Stimulated activated CD4-positive, alpha-beta T cell treated with anti-CD3 and anti-CD28 coated beads, TNF-alpha, amount 100 ng/mL, for 24 hours (primary cell): ENCODE results near the gene RNF149.
"Not testable (repeated sequence)": the region's sequence is repeated elsewhere in the genome, so short reads cannot be mapped to it uniquely, and the experiment has no call there.

Experiments
- DNase-seq, 3 experiments: peaks; one replicate each; pipeline ENCODE4 v3.0.0-alpha.2; 2020; ENCODE audit warnings: low read depth in 3 of 3

RNF149 gene, protein sequence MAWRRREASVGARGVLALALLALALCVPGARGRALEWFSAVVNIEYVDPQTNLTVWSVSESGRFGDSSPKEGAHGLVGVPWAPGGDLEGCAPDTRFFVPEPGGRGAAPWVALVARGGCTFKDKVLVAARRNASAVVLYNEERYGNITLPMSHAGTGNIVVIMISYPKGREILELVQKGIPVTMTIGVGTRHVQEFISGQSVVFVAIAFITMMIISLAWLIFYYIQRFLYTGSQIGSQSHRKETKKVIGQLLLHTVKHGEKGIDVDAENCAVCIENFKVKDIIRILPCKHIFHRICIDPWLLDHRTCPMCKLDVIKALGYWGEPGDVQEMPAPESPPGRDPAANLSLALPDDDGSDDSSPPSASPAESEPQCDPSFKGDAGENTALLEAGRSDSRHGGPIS

DNA sequence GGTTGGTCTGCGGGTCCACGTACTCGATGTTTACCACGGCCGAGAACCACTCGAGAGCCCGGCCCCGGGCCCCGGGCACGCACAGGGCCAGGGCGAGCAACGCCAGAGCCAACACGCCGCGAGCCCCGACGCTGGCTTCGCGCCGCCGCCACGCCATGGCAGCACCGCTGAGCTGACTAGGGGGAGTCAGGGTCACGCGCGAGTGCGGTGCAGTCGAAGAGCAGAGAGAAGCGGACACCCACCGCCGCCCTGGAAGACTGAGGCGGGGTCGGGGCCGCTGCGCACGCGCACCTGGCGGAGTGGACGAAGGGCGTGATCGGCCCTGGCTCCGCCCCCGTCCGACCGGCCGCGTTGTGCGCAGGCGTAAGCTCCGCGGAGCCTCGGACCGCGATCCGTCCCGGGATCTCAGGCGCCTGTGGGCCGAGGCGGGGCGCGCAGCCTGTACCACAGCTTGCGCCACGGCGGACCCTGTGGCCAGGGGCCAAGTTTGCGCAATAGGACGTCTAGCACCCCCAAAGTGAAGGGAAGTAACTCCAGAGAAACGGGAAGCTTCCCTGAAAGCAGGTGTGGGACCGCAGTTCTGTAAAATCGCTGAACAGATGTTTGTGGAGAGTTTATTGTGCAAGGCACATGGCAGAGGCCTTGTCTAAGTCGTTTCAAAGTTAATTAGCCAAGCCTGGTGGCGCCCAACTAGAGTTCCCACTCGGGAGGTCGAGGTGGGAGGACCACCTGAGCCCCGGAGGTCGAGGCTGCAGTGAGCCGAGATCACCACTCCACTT, at the start of gene RNF149:
Gene RNF149, minus strand, starts transcription at position 270 of the 779 bp plus-strand sequence. Its CDS starts 113 bp downstream, at position 157.
- DNase-seq, result peak; percentile 73 to 86 (median 81)

DNA sequence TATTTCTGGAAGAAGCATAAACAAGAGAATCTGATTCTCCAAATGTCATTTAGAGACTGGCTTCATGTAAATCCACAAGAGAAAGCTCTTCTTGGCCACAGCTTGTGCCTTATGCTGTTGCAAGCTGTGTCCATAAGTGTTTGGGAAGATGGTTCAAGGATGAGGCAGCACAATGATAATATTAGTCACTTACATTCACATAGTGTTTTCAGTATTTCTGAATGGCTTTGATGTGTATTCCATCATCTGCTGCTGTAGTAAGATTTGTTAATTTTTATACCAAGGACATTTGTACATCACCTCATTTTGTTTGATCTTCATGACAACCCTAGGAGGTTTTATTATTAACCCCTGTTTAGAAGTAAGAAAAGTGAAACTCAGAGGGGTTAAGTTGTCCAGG, 48.9 kb upstream of the RNF149 start:
- no peak for DNase-seq

DNA sequence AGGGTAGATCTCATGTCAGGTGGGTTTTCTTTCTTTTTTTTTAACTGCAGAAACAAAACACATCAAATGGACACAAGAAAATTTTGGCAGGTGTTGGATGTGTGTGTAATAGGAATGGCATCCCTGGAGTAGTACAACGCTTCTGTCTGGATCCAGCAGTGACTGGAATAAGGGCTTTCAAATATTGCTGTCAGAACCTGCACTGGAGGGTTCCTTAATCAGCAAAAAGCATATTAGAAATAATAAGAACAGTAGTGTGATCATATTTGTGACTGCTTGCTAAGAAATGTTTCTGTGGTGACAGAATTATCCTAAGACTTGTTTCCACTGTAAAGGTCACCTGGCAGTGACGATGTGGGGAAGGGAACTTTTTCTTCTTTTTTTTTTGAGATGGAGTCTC, 48.0 kb upstream of the RNF149 start:
- DNase-seq, result no peak

DNA sequence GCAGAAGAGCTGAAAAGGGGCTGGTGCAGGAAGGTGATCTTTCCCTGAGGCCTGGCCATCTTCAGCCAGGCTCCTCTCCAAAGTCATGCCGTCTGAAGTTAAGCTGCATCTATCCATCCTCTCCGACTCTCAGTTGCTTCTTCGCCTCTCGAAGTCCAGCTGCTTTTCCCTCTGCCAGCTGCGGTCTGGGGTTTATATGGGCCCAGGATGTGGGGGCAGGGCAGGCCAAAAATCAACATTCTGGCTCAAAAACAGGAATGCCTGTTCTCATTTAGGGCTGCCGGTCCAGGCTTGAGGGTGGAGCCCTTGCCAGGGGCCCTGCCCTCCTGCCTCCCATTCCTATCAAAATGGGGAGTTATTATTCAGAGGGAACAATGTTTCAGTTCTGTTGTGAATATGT, 47.6 kb upstream of the RNF149 start:
- DNase-seq, result no peak

DNA sequence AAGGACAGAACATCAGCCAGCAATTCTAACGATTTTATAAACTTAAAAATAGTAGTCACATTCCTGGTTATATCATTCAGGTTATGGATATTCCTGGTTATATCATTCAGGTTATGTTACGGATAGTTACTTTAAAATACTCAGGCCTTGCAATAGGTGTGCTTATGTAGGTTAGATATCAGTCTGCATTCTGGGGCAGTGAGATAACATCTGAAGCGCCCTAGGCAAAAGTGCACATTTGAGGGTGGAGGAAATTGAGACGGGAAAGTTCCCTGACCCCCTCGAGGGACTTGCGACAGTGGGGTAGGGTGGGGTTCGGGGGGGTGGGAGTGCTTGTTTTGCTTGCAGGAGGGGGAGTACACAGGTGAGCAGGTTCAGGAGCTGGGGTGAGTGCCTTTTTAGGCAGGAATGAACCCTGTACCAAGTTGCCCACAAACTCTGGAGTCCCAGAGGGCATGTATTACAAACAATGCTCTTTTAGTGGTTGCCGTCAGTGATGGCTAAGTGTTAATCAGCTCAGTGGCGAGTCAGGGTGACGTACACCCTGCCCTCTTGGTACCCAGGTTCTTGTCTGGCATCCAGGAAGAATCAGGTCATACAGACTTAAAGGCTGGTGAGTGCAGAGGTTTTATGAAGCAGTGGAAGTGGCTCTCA, 47.0 kb upstream of the RNF149 start:
- DNase-seq, result no peak

DNA sequence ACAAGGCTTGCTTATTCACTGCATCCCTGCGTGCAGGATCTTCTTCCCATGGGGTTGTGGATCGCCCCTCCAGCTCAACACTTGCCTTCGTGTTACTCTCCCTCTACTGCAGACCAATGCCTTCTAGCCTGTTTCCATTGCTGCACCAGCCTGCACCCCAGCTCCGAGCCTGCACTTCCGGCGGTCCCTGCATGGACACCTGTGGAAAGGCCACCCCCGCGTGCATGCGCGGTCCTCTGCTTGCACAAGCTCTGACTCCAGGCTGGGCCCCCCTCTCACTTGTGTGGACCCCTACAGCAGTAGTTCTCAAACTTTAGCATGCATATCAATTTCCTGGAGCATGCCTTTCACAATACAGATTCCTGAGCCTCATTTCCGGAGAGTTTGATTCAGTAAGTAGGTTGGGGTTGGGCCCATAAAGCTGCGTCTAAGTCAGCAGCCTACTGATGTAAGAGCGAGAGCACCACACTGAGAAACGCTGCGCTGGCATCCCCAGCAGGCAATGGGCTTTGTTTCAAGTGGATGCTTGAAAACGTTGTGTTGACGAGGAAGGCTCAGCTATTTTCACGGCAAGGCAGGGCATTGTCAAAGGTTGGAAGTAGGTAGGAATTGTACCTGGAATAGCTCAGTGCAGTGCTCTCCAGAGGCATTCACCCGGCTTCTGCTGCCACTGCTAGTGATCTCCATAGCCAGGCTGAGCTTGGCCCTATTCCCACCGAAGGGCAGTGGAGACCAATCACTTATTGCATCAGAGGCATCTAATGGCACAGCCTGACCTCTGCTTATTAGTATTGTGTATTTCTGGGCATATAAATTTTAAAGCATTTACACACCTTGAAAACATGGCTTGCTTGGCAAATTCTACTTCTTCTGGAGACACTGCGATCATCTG, 46.2 kb upstream of the RNF149 start:
- DNase-seq, result no peak

DNA sequence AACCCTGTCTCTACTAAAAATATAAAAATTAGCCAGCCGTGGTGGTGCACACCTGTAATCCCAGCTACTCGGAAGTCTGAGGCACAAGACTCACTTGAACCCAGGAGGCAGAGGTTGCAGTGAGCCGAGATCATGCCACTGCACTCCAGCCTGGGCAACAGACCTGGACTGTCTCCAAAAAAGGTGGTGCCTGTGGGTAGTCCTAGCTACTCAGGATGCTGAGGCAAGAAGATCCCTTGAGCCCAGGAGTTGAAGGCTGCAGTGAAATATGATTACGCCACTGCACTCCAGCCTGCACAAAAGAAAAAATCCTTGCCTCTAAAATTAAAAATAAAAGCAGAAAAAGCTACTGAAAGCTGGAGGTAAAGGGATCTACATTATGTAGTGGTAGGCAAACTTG, 44.1 kb upstream of the RNF149 start:
- DNase-seq, result not testable (repeated sequence)

DNA sequence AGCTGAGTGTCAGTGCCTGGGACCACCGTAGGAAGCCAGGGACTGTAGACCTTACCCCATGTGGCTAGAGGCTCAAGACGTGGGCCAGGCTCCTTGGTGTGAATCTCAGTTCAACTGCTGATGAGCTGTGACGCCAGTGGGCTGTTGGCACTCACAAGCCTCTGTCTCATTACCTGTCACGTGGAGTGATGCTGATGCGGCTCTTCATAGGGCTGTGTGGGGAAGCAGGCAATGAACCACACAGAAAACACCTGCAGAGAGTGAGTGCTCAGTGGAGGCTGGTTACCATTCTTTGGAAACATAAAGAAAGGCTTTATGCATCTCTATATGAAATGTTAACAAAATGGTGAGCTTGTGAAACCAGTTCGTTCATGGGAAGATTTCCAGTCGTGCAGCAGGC, 42.7 kb upstream of the RNF149 start:
- no peak for DNase-seq

DNA sequence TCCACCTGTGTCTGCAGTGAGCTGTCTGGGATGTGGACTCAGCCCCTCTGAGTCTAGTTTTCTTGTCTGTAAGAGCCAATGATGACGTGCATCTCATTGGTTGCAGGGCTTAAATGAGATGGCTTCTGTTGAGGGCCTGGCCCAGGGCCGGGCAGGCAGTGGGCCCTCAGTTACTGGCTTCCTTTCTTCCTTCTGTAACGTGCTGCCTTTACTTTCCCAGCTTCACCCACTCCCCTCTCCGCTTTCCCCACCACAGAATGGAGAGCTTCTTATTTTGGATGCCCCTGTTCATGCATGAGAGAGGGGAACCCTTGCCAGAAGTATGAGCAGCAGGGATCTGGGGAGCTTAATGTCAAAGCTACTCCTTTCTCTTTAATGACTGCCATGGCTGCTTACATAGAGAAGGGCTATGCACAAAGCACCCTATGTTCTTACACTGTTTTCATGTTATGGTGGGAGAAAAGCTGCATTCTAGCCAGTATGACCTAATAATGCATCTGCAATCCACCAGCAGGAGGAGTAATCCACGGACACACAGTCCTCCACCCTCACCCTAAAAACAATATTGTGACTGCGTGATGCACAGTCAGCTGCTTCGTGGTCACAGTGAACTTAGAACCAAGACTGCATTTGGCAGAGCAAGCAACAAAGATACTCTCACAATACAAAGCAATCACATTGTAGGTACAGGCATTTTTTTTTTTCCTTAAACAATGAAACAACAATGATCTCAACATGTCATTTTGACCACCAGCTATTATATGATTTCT, 41.6 kb upstream of the RNF149 start:
- no peak for DNase-seq

DNA sequence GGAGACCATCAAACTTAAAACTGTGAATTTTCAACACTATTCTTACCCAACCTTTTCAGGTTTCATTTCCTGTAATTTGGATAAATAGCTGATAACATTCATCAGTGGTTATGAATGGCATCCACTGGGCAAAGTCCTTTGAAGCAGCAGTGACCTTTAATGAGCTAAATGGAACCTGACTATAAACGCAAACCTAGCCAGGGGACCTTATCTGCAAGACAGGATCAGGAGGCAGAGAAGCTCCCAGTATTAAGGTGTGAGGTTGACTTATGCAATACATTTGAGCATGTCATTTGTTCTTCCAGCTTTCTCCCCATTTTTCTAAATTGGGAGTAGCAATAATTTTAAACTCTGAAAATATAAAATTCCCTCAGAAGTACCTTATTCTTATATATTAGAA, 40.4 kb upstream of the RNF149 start:
- DNase-seq, result no peak

DNA sequence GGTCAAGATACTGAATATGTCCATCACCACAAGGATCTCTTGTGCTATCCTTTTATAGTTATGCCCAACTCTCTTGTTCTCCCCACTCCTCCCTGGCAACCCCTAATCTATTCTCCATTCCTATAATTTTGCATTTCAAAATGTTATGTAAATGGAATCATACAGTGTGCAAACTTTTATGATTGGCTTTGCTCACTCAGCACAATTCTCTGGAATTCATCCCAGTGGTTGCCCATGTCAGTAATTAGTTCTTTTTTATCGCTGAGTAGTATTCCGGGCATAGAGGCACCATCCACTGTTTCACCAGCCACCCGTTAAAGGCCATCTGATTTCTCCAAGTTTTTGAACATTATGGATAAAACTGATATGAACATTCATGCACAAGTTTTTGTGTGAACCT, 38.4 kb upstream of the RNF149 start:
- no peak for DNase-seq

DNA sequence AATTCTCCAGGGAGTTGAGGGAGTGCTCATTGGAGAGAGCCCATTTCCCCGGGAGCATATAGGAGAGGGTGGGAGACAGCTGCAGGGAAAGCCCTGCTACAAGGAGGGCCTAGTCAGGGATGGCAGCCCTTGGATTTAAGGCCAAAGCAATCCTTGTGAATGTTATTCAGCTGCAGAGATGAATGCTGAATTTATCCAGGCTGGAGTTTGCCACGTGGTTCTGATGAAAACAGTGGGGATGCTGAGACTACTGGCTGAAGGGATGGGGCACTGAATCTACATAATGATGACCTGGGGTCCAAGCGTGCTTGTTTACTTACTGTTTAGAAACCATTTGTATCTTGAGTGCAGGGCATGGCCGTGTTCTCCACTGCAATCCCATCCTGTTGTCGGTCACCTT, 35.6 kb upstream of the RNF149 start:
- no peak for DNase-seq

DNA sequence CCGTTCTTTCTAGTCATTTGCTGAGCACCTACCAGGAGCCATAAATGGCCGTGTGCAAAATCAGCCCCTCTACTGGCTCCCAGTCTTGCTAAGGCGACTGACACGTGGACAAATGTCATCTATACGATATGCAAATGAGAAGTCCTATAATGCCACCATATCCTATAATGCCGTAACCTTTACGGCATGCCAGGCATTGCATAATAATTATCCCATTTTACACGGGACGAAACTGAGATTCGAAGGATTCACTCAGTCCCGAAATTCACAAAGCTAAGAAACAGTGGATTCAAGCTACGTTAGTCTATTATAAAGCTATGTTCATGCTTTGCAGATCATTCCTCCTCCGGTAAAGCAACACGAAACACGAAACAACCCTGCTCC, 34.1 kb upstream of the RNF149 start:
- no peak for DNase-seq

DNA sequence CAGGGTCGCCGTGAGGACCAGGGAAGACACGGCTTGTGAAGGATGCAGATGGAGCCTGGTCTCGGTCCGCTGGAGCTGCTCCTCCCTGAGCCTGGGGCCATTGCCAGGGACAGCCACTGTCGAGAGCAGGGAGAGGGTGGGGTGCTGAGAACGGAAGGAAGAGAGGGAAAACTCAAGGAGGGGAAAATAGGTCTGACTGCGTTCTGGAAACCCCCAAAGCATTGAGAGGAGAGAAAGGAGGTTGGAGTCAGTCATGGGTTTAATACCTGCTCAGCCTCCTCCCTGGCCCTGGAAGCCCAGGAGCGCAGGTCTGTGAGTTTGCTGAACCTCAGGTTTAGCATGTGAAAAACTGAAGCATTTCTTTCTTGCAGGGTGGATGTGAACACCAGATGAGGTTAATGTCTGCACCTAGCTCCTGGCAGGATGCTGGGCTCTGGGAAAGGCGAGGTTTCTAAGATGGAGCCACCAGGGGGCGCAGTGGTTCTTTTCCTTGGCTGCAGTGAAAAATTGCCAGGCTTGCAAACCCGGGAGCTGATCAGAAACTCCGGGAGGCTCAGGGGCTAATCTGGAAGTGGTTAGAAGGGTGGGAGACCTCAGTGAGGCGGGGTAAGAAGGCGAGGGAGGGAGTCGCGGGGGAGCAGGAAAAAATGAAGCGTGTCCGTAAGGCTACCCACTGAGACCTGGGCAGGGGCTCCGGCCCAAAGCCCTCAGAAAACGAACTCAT, 33.6 kb upstream of the RNF149 start:
- DNase-seq, result peak; percentile 45 to 73 (median 60)

DNA sequence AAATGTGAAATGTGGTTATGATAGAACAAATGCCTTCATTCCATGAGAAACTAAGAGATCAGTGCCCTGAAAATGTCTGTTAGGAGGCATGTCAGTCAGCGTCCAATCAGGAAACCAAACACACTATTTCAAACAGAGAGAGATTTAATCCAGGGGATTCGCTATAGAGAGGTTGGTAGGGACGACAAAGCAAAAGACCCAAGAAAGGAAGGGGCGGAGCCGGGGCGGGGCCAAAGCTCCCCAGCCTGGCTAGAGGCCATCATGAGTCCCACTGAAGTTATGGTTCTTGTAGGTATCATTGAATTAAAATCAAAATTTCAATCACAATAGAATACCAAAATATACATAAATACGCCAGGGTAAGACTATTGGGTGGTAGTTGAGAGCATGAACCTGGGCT, 32.9 kb upstream of the RNF149 start:
- DNase-seq, result peak in 1 of 3 experiments; percentile 41

DNA sequence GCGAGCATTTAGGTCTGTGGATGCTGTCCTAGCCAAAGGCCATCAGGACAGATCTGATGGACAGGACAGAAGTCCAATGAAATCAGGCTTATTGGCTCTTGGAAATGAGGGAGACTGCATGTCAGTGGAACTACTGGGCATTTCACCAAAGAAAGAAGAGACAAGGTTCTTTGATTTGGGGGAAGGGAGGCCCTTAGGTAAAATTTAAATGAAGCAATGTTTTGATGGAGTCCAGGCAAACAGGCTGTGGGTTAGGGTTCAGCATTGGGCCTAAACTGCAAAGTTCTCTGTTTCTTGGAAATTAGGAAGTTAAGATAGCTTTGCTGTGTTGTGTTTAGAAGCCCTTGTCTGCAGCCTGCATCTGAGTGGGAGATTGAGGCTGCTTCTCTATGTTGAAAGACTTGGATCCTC, 31.6 kb upstream of the RNF149 start:
- DNase-seq, result no peak

DNA sequence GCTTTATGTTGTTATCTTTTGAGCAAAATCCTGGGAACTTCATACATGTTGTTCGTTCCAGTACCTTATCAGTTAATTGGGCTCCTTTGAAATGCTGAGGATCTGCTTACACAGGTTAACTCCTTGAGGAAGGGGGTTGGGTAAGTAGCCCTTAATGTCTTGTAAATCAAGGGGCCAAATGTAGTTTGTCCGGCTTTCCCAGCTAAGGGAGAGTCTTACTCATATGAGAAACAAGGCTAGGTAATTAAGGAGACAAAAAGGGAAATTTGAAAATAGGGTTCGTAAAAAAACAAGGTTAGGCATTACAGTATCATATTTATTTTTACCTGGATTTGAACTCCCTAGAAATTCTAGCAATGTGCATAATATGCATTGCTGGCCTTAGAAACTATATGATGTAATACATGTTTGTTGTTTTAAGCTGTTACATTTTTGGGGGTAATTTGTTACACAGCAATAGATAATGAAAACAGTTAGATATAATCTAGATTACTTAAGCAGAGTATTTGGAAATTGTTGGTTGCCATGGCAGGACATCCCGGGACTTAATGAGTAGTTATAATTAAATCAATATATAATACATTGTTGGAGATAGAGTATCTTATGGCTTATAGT, 30.9 kb upstream of the RNF149 start:
- DNase-seq, result no peak

DNA sequence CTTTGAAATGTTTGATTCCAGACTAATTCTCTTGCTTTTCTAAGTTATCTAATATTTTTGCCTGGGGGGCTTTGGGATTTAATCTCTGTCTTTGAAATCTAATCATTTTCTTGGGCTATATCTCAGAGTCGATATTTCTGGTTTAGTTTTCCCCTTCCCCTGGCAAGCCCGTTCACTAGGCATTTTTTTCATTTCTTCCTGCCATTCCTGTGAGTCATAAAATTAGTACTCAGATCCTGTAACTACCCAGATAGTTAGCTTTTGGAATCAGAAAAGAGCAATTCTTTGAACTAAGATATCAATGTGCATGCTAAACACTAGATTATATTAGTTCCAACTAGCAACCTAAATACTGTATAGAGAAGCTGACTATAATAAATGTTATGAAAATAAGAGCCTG, 29.4 kb upstream of the RNF149 start:
- DNase-seq, result no peak

DNA sequence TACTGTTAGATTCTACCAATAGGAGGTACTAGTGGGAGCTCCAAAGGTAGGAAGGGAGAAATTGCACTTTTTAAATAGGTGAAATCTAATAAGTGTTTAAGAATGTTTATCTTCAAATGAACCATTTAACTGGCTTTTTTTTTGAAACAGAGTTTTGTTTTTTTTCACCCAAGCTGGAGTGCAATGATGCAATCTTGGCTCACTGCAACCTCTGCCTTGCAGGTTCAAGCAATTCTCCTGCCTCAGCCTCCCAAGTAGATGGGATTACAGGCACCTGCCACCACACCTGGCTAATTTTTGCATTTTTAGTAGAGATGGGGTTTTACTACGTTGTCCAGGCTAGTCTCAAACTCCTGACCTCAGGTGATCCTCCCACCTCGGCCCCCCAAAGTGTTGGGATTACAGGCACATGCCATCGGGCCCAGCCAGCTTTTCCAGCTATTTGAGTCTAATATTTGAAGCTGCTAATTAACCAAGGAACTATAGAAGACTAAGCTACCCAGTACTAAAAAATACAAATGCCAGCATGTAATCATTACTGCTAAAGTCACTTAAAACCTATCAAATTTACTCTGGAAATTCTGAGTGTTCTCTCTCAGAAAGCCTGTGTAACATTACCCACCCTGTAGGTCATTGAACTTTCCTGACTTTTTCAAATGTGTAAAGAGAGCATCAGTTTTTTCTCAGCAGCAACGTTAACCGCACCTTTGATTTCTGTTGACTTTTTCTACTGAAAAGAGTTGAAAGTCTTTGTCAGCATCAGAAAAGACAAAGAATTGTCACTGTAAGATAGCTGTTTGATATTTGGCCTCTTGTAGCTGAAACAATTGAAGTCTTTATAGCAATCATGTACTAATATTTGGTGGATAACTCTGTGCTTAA, 24.6 kb upstream of the RNF149 start:
- no peak for DNase-seq
